Neural cell (in vitro differentiated cells): Measurements from ENCODE around the gene FUT6. TPM values are rescaled to one million over a fixed set of nuclear protein-coding genes. Genes with fewer than 3 reads are reported as not detected.

Source experiments
- H2AFZ ChIP-seq: fragments of 200-600, 300-800 bp; sonication (generic), shearing (Covaris generic); 2 replicates; pipeline ENCODE4 v1.6.0; 2014; ENCODE audit warnings: low read depth, mild to moderate bottlenecking, antibody characterized with exemption, low read length, moderate library complexity
- H3F3A ChIP-seq: fragments of 200-600 bp; shearing (Covaris generic); 2 replicates; pipeline ENCODE4 v1.6.1; 2016; ENCODE audit warnings: mild to moderate bottlenecking, moderate library complexity, mixed read lengths, antibody characterized with exemption, low read length; ENCODE audit not compliant: insufficient read depth, poor library complexity, severe bottlenecking
- H3K27ac ChIP-seq: fragments of 200-600, 300-800 bp; sonication (generic), shearing (Covaris generic); 2 replicates; pipeline ENCODE4 v1.5.1; 2014; ENCODE audit warnings: mild to moderate bottlenecking, low read length, moderate library complexity
- H3K27me3 ChIP-seq: fragments of 300-800, 200-600 bp; sonication (generic), shearing (Covaris generic); 2 replicates; pipeline ENCODE4 v1.6.0; 2014; ENCODE audit warnings: mild to moderate bottlenecking, low read depth, low read length, moderate library complexity; ENCODE audit not compliant: insufficient read depth
- H3K36me3 ChIP-seq: fragments of 300-800, 200-600 bp; sonication (generic), shearing (Covaris generic); 2 replicates; pipeline ENCODE4 v1.5.1; 2014; ENCODE audit warnings: mild to moderate bottlenecking, antibody characterized with exemption, low read length, moderate library complexity; ENCODE audit not compliant: insufficient read depth
- H3K4me2 ChIP-seq: fragments of 300-800, 200-600 bp; sonication (generic), shearing (Covaris generic); 2 replicates; pipeline ENCODE4 v1.6.0; 2014; ENCODE audit warnings: mild to moderate bottlenecking, low read length
- H3K4me3 ChIP-seq: fragments of 300-800, 200-600 bp; sonication (generic), shearing (Covaris generic); 2 replicates; pipeline ENCODE4 v1.5.1; 2014; ENCODE audit warnings: mild to moderate bottlenecking, low read length, moderate library complexity
- H3K79me2 ChIP-seq: fragments of 200-600 bp; shearing (Covaris generic); replicated peaks from 2 replicates; pipeline ENCODE4 v1.6.0; 2014; ENCODE audit warnings: mild to moderate bottlenecking, low read length, moderate library complexity; ENCODE audit not compliant: insufficient read depth
- H3K9ac ChIP-seq: fragments of 300-800, 200-600 bp; sonication (generic), shearing (Covaris generic); 2 replicates; pipeline ENCODE4 v1.6.1; 2016; ENCODE audit warnings: mild to moderate bottlenecking, low read length, mixed read lengths
- H3K9me2 ChIP-seq: fragments of 200-600 bp; shearing (Covaris generic); 2 replicates; pipeline ENCODE4 v1.6.1; 2016; ENCODE audit warnings: mild to moderate bottlenecking, low read length, mixed read lengths; ENCODE audit not compliant: insufficient read depth
- H3K9me3 ChIP-seq: fragments of 200-600, 300-800 bp; sonication (generic), shearing (Covaris generic); 2 replicates; pipeline ENCODE4 v1.6.1; 2016; ENCODE audit warnings: mild to moderate bottlenecking, mixed run types, low read length, moderate library complexity, mixed read lengths
- H4K20me1 ChIP-seq: fragments of 200-600 bp; shearing (Covaris generic); 2 replicates; pipeline ENCODE4 v1.6.1; 2016; ENCODE audit warnings: mild to moderate bottlenecking, mixed run types; ENCODE audit not compliant: insufficient read depth
- EP300 ChIP-seq: fragments of 450-650 bp; conservative IDR thresholded peaks from 2 replicates; pipeline ENCODE4 v1.6.1; 2014; ENCODE audit warnings: antibody characterized with exemption, mild to moderate bottlenecking, moderate library complexity; ENCODE audit not compliant: poor library complexity, severe bottlenecking
- EZH2 ChIP-seq: fragments of 200-600, 300-800 bp; shearing (Covaris generic), sonication (generic); IDR thresholded peaks from 2 replicates; pipeline ENCODE4 v1.6.1; 2014; ENCODE audit warnings: antibody characterized with exemption, low read length, borderline replicate concordance, mild to moderate bottlenecking; ENCODE audit not compliant: insufficient read depth, poor library complexity, severe bottlenecking
- MXI1 ChIP-seq: fragments of 450-650 bp; conservative IDR thresholded peaks from 2 replicates; pipeline ENCODE4 v1.6.1; 2014; ENCODE audit warnings: antibody characterized with exemption, mild to moderate bottlenecking; ENCODE audit not compliant: poor library complexity, severe bottlenecking
- POLR2AphosphoS5 ChIP-seq: IDR thresholded peaks from 2 replicates; pipeline ENCODE4 v1.6.1; 2012
- RAD21 ChIP-seq: fragments of 450-650 bp; conservative IDR thresholded peaks from 2 replicates; pipeline ENCODE4 v1.6.1; 2014; ENCODE audit warnings: antibody characterized with exemption, mild to moderate bottlenecking, moderate library complexity
- SMC3 ChIP-seq: fragments of 450-650 bp; conservative IDR thresholded peaks from 2 replicates; pipeline ENCODE4 v1.6.1; 2014; ENCODE audit warnings: antibody characterized with exemption, mild to moderate bottlenecking, moderate library complexity; ENCODE audit not compliant: poor library complexity
- TAF1 ChIP-seq: IDR thresholded peaks from 2 replicates; pipeline ENCODE4 v1.6.1; 2012; ENCODE audit warnings: low read depth
- polyA plus RNA-seq: library from polyadenylated mRNA; depleted of rRNA; stranded (reverse); fragments of >200 nt; gene quantifications from 2 replicates; pipeline ENCODE4 v1.2.3, GENCODE V29; 2014
- TF ChIP-seq, protein P1 (sequence below): IDR thresholded peaks from 2 replicates; pipeline ENCODE4 v1.6.1; 2012; ENCODE audit warnings: borderline replicate concordance
- TF ChIP-seq, protein P2 (sequence below): fragments of 450-650 bp; IDR thresholded peaks from 2 replicates; pipeline ENCODE4 v1.5.1; 2014; ENCODE audit warnings: antibody characterized with exemption, mild to moderate bottlenecking, moderate library complexity; ENCODE audit not compliant: poor library complexity, severe bottlenecking

The FUT6 gene
- polyA plus RNA-seq, 1 donor from 2014 or later, result not detected

DNA sequence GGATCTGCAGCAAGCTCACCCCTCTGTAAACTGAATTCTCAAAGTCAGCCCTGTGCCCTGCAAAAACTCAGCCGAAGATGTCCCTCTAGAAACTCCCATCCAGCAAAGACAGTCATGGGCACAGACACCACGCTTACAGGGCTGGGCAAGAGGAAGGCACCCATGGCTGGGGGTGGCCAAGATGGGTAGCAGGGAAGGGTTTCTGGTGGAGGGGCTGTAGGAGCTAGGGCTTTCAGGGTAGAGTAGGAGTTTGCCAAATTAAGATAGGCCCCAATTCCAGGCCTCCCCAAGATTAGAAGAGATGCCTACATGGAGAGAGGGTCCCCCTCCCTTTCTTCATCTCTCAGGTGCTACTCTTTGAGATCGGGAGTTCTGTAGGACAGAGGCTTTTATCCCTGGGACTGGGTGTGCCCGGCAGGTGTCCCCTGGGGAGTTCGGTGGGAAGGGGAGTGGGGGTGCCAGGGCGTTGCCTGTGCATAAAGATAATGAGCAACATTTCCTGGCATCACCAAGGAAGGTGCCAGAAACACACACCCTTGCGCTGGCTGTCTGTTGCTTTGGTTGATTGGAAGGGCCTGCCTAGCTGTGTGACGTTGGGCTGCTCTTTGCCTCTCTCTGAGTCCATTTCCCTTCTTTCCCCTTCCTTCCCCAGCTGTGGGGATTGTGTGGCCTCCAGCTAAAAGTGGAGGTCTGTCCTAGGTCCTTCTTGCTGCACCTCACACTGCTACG is 25.2 kb downstream of the FUT6 start:
- no peaks in the 10 kb centered on the region for H3K36me3 ChIP-seq
- H3K27me3 ChIP-seq, result no peaks in the 10 kb centered on the region
- H3K9me2 ChIP-seq, result no peaks in the 10 kb centered on the region
- no peak overlapping the region for H2AFZ ChIP-seq
- no peak overlapping the region for H3K4me3 ChIP-seq
- H3K9me3 ChIP-seq, result no peaks in the 10 kb centered on the region
- H3K9ac ChIP-seq, result no peak overlapping the region
- H3K79me2 ChIP-seq, result no peaks in the 10 kb centered on the region
- H4K20me1 ChIP-seq, result no peaks in the 10 kb centered on the region
- TF ChIP-seq POLR2AphosphoS5 (no peak), RAD21 (no peak), MXI1 (no peak), TAF1 (no peak), EZH2 (no peak), EP300 (no peak), SMC3 (no peak)
- TF ChIP-seq, protein P1, sequence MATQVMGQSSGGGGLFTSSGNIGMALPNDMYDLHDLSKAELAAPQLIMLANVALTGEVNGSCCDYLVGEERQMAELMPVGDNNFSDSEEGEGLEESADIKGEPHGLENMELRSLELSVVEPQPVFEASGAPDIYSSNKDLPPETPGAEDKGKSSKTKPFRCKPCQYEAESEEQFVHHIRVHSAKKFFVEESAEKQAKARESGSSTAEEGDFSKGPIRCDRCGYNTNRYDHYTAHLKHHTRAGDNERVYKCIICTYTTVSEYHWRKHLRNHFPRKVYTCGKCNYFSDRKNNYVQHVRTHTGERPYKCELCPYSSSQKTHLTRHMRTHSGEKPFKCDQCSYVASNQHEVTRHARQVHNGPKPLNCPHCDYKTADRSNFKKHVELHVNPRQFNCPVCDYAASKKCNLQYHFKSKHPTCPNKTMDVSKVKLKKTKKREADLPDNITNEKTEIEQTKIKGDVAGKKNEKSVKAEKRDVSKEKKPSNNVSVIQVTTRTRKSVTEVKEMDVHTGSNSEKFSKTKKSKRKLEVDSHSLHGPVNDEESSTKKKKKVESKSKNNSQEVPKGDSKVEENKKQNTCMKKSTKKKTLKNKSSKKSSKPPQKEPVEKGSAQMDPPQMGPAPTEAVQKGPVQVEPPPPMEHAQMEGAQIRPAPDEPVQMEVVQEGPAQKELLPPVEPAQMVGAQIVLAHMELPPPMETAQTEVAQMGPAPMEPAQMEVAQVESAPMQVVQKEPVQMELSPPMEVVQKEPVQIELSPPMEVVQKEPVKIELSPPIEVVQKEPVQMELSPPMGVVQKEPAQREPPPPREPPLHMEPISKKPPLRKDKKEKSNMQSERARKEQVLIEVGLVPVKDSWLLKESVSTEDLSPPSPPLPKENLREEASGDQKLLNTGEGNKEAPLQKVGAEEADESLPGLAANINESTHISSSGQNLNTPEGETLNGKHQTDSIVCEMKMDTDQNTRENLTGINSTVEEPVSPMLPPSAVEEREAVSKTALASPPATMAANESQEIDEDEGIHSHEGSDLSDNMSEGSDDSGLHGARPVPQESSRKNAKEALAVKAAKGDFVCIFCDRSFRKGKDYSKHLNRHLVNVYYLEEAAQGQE, result no peak
- TF ChIP-seq, protein P2, sequence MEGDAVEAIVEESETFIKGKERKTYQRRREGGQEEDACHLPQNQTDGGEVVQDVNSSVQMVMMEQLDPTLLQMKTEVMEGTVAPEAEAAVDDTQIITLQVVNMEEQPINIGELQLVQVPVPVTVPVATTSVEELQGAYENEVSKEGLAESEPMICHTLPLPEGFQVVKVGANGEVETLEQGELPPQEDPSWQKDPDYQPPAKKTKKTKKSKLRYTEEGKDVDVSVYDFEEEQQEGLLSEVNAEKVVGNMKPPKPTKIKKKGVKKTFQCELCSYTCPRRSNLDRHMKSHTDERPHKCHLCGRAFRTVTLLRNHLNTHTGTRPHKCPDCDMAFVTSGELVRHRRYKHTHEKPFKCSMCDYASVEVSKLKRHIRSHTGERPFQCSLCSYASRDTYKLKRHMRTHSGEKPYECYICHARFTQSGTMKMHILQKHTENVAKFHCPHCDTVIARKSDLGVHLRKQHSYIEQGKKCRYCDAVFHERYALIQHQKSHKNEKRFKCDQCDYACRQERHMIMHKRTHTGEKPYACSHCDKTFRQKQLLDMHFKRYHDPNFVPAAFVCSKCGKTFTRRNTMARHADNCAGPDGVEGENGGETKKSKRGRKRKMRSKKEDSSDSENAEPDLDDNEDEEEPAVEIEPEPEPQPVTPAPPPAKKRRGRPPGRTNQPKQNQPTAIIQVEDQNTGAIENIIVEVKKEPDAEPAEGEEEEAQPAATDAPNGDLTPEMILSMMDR, result no peak
- no peak overlapping the region for H3K27ac ChIP-seq
- H3K4me2 ChIP-seq, result no peak overlapping the region
- H3F3A ChIP-seq, result no peaks in the 10 kb centered on the region

DNA sequence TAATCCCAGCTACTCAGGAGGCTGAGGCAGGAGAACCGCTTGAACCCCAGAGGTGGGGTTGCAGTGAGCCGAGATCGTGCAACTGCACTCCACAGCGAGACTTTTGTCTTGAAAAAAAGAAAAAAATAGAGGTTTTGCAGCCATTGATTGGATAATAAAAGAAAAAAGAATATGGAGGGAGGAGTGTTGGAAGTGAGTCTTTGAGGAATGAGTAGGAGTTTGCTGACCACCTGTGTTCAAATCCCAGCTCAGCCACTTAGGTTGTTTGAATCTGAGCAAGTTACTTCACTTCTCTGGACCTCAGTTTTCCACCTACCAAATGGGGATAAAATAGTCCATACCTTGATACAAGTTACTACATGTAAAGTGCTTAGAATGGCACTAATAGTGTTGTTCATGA is 28.4 kb downstream of the FUT6 start:
- Histone ChIP-seq H3K9me3 (no peaks in the 10 kb centered on the region), H3K4me3 (no peak overlapping the region), H3F3A (no peaks in the 10 kb centered on the region), H3K79me2 (no peaks in the 10 kb centered on the region), H3K9me2 (no peaks in the 10 kb centered on the region), H3K36me3 (no peaks in the 10 kb centered on the region), H3K4me2 (no peak overlapping the region), H4K20me1 (no peaks in the 10 kb centered on the region), H2AFZ (no peak overlapping the region), H3K9ac (no peak overlapping the region), H3K27me3 (peaks cover 8% of the 10 kb centered on the region), H3K27ac (no peak overlapping the region)
- TF ChIP-seq, protein P2, result no peak
- no peak for TF ChIP-seq TAF1
- TF ChIP-seq, protein P1, result no peak
- TF ChIP-seq EZH2, result no peak
- TF ChIP-seq SMC3, result no peak
- TF ChIP-seq EP300, result no peak
- no peak for TF ChIP-seq MXI1
- TF ChIP-seq POLR2AphosphoS5, result no peak
- no peak for TF ChIP-seq RAD21
